Vagina (tissue), 2 donors: ENCODE measurements around the gene EEF1A2. TPM values are rescaled to one million over a fixed set of nuclear protein-coding genes. Genes with fewer than 3 reads are reported as not detected.

Experiments used
- DNase-seq, 2 donors: peaks; one replicate each; pipeline ENCODE4 v3.0.0-alpha.2; 2017; ENCODE audit errors: extremely low spot score in 2 of 2
- H3K27ac ChIP-seq: fragments of 200-600 bp; sonication (generic); one replicate; pipeline ENCODE4 v1.5.1; 2019
- H3K27me3 ChIP-seq: fragments of 200-600 bp; sonication (generic); one replicate; pipeline ENCODE4 v1.5.1; 2019
- H3K36me3 ChIP-seq, 2 donors: fragments of 200-600 bp; sonication (generic); one replicate each; pipeline ENCODE4 v1.5.1; 2017 to 2019
- H3K4me1 ChIP-seq: fragments of 200-600 bp; sonication (generic); one replicate; pipeline ENCODE4 v1.5.1; 2019
- H3K4me3 ChIP-seq, 2 donors: fragments of 200-600 bp; sonication (generic); 1 replicate in 1 of 2; 2 replicates in 1 of 2; pipeline ENCODE4 v1.5.1; 2016 to 2019
- H3K9me3 ChIP-seq: fragments of 200-600 bp; sonication (generic); one replicate; pipeline ENCODE4 v1.5.1; 2019
- POLR2A ChIP-seq, 2 donors: fragments of 450-650 bp; IDR thresholded peaks; one replicate each; pipeline ENCODE4 v1.6.1; 2017; ENCODE audit warnings: antibody characterized with exemption in 2 of 2, mild to moderate bottlenecking in 2 of 2, moderate library complexity in 2 of 2
- POLR2AphosphoS5 ChIP-seq, 2 donors: sonication (generic); formaldehyde crosslinking; IDR thresholded peaks; one replicate each; pipeline ENCODE4 v1.9.0; 2017; ENCODE audit warnings: antibody characterized with exemption in 2 of 2, mild to moderate bottlenecking in 2 of 2, low read depth in 1 of 2; ENCODE audit not compliant: insufficient read depth in 1 of 2
- intact Hi-C: fragments of 100-400 bp; cut with DNase I; formaldehyde crosslinking; loops from one replicate; pipeline ENCODE4 v1.15.1; 2023
- total RNA-seq: library from RNA; depleted of rRNA; stranded (reverse); fragments of >200 nt; gene quantifications from one replicate; pipeline ENCODE4 v1.2.3, GENCODE V29; 2016
- TF ChIP-seq, protein P1 (sequence below), 3 experiments: fragments of 450-650 bp in 2 of 3; fragments of 200-600 bp in 1 of 3; sonication (generic) in 1 of 3; IDR thresholded peaks; one replicate each; pipeline ENCODE4 v1.5.1; 2017 to 2019; ENCODE audit warnings: antibody characterized with exemption in 3 of 3, mild to moderate bottlenecking in 2 of 3, moderate library complexity in 2 of 3

Gene EEF1A2
- total RNA-seq, 1 donor from 2014 or later, result 9.8 TPM

DNA sequence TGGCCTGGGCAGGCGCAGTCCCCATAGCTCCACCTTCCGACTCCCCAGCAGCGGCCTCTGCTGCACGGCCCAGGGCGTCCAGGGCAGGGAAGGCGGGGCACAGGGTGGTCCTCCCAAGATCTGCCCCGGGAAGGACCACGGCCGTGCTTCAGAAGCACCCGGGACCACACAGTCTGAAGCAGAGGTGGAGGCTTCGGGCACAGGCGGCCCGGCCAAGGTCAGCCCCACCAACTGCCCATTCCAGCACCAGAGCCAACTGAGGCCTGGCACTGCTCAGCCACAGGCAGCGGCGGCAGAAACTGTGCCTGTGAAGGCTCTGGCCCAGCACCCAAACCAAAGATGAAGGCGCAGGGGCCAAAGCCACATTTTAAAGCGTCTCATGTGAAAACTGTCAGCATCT is 47.1 kb downstream of the EEF1A2 start:
- Histone ChIP-seq H3K27ac (no peak overlapping the region), H3K4me3 (no peak overlapping the region), H3K36me3 (no peaks in the 10 kb centered on the region), H3K9me3 (no peaks in the 10 kb centered on the region), H3K27me3 (peaks cover 5% of the 10 kb centered on the region), H3K4me1 (peaks cover 9% of the 10 kb centered on the region)
- no peak for DNase-seq
- TF ChIP-seq POLR2AphosphoS5 (IDR thresholded peaks at IDR 0.05; ENCODE audit: insufficient read depth in 1 of 2, low read depth in 1 of 2) (no peak), POLR2A (IDR thresholded peaks at IDR 0.05) (no peak)
- TF ChIP-seq, protein P1, sequence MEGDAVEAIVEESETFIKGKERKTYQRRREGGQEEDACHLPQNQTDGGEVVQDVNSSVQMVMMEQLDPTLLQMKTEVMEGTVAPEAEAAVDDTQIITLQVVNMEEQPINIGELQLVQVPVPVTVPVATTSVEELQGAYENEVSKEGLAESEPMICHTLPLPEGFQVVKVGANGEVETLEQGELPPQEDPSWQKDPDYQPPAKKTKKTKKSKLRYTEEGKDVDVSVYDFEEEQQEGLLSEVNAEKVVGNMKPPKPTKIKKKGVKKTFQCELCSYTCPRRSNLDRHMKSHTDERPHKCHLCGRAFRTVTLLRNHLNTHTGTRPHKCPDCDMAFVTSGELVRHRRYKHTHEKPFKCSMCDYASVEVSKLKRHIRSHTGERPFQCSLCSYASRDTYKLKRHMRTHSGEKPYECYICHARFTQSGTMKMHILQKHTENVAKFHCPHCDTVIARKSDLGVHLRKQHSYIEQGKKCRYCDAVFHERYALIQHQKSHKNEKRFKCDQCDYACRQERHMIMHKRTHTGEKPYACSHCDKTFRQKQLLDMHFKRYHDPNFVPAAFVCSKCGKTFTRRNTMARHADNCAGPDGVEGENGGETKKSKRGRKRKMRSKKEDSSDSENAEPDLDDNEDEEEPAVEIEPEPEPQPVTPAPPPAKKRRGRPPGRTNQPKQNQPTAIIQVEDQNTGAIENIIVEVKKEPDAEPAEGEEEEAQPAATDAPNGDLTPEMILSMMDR (IDR thresholded peaks at IDR 0.05), result no peak
- intact Hi-C loops, result no loop called here

GRCh38 chr20:63449796-63450730 is 48.8 kb downstream of the EEF1A2 start:
- H3K27ac ChIP-seq, result no peak overlapping the region
- intact Hi-C loops, result no loop called here
- H3K27me3 ChIP-seq, result peaks cover 2% of the 10 kb centered on the region
- H3K36me3 ChIP-seq, result no peaks in the 10 kb centered on the region
- TF ChIP-seq, protein P1 (IDR thresholded peaks at IDR 0.05), result no peak
- TF ChIP-seq POLR2AphosphoS5 (IDR thresholded peaks at IDR 0.05; ENCODE audit: insufficient read depth in 1 of 2, low read depth in 1 of 2), result no peak
- no peak for TF ChIP-seq POLR2A (IDR thresholded peaks at IDR 0.05)
- peaks cover 9% of the 10 kb centered on the region for H3K4me1 ChIP-seq
- no peak overlapping the region for H3K4me3 ChIP-seq
- H3K9me3 ChIP-seq, result no peaks in the 10 kb centered on the region
- DNase-seq, result no peak

DNA sequence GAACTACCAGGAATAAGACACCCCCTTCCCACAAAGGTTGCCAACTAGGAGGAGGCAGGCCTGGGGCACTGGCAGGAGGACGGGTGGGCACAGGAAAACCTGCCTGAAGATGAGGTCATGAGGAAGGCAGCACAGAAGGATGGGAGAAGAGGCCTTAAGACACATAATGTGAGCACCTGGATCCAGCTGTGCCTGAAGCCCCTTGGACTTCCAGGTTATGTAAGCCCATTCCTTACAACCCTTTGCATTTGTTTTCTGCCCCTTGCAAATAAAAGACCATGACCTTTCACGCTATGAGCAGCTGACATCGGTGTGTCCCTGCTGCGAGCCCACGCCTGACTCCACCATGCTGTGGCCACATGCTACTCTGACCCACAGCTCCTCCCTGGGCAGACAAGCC is 49.9 kb downstream of the EEF1A2 start:
- intact Hi-C loops, result no loop called here
- Histone ChIP-seq H3K4me3 (no peak overlapping the region), H3K27me3 (no peaks in the 10 kb centered on the region), H3K36me3 (no peaks in the 10 kb centered on the region), H3K27ac (no peak overlapping the region), H3K9me3 (no peaks in the 10 kb centered on the region), H3K4me1 (peaks cover 2% of the 10 kb centered on the region)
- no peak for DNase-seq
- no peak for TF ChIP-seq POLR2AphosphoS5 (IDR thresholded peaks at IDR 0.05; ENCODE audit: insufficient read depth in 1 of 2, low read depth in 1 of 2)
- TF ChIP-seq, protein P1 (IDR thresholded peaks at IDR 0.05), result no peak
- TF ChIP-seq POLR2A (IDR thresholded peaks at IDR 0.05), result no peak

DNA sequence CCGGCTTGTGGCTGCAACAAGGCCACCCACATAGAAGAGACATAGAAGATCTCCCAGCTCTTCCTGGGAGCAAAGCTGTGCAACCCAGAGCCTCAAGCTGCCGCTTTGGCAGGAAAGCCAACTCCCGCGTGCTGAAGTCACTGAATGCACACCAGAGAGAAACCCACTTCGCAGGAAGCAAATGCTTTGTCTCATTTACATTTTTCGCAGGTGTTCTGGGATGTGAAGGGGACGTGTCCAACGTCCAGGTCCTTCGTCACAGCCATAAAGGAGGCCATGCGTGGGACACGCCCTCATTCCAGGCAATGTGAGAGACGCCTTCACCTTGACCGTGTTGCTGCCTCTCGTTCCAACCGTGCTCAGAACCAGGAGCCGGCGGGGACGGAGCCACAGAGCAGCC is 50.9 kb downstream of the EEF1A2 start:
- H3K27ac ChIP-seq, result no peak overlapping the region
- no peaks in the 10 kb centered on the region for H3K4me1 ChIP-seq
- TF ChIP-seq, protein P1 (IDR thresholded peaks at IDR 0.05), result no peak
- no peak for TF ChIP-seq POLR2AphosphoS5 (IDR thresholded peaks at IDR 0.05; ENCODE audit: insufficient read depth in 1 of 2, low read depth in 1 of 2)
- TF ChIP-seq POLR2A (IDR thresholded peaks at IDR 0.05), result no peak
- H3K27me3 ChIP-seq, result no peaks in the 10 kb centered on the region
- intact Hi-C loops, result no loop called here
- no peak overlapping the region for H3K4me3 ChIP-seq
- DNase-seq, result no peak
- H3K36me3 ChIP-seq, result no peaks in the 10 kb centered on the region
- no peaks in the 10 kb centered on the region for H3K9me3 ChIP-seq

DNA sequence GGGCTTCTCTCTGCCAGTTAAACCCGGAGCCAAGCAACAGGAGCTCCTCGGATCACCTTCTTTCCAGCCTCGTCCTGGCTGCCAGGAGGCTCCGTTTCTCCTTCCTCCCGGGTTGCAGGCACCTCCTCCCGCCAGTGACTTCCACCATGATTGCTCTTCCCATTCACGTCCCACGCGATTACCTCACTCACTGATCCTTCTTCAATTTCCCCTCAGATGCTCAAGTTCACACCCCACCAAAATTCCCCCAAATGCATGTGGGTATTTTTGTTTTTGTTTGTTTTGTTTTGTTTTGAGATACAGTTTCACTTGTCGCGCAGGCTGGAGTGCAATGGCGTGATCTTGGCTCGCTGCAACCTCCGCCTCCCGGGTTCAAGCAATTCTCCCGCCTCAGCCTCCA is 51.6 kb downstream of the EEF1A2 start:
- Histone ChIP-seq H3K27me3 (no peaks in the 10 kb centered on the region), H3K4me3 (no peak overlapping the region), H3K9me3 (no peaks in the 10 kb centered on the region), H3K27ac (no peak overlapping the region), H3K4me1 (no peaks in the 10 kb centered on the region), H3K36me3 (no peaks in the 10 kb centered on the region)
- TF ChIP-seq, protein P1 (IDR thresholded peaks at IDR 0.05), result no peak
- TF ChIP-seq POLR2A (IDR thresholded peaks at IDR 0.05) (no peak), POLR2AphosphoS5 (IDR thresholded peaks at IDR 0.05; ENCODE audit: insufficient read depth in 1 of 2, low read depth in 1 of 2) (no peak)
- intact Hi-C loops, result no loop called here
- no peak for DNase-seq
